HG02938 (cell line): ENCODE measurements around the gene CTBP2.
"Not testable (repeated sequence)": the region's sequence is repeated elsewhere in the genome, so short reads cannot be mapped to it uniquely, and the experiment has no call there.

Source experiments
- ATAC-seq: cut with Tn5 transposase; IDR thresholded peaks from one replicate; pipeline ENCODE4 v1.9.1; 2021; ENCODE audit warnings: mild to moderate bottlenecking, moderate library complexity; ENCODE audit not compliant: unreplicated experiment

The CTBP2 gene

DNA sequence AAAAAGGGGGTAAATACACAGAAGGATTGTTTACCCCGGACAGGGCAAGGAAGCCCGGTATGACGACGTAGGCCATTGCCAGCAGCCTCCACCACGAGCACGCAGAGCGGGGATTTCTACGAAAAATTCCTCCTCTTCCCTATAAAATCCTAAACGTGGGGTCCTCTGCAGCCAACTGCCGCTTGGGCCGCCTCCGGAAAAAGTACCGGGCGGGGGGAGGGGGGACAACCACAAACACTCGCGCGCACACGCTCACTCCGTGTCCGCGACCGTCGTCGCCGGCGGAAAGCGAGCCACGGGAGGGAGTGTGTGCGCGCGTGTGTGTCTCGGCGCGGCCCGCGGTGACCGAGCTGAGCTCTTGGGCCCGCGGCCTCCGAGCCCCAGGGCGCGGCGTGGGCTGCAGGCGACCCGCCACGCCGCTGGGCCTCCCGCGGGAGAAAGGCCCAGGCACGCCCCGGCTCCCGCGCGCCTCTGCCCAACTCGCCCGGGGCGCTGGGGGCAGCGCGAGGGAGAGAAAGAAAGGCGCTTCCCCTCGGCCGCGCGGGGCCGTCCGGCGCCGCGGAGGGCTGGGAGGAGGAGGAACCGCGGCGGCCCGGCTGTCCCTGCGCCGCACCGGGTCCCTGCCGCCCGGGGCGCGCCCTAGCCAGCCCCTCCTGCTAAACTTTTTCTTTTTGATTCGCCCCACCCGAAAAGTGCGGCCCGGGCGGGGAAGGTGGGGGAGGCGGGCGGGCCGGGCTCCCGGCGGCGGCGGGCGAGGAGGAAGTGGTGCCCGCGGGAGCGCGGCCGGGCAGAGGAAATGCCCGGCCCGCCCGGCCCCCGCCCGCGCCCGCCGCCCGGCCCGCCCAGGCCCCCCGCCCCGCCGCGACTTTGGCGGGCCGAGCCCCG lies 1.5 kb downstream of the CTBP2 start:
- ATAC-seq, result no peak

DNA sequence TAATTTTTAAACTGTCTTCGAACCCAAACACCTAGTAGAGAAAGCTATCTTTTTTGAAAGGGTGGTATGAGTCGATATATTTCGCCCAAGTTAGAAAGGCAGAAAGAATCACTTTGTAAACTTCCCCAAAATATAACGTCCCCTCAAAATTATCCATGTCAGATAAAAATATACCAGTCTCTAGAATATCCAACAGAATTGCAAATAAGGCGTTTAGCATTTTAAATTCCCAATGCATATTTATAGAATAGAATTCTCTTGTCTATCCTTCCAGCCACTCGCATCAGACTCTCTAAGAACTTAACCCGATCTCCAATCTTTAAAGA lies 2.1 kb downstream of the CTBP2 start:
- no peak for ATAC-seq

DNA sequence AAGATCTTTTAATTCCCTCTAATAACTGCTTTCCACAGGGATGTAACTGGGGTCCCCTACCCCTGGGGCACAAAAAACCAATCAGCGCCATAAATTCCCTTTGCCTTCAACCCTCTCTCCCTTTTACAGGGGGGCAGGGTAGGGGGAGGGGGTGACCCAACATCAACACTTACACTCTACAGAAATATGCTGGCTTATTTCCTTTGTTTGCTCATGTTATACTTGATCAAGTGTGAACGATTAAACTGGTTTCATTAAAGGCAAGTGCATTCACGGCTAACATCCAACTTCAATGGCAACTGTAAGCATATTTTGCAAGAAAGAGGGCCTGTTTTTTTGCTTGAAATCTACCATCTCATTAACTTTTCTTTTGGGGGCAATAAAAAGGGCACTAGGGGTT lies 2.9 kb downstream of the CTBP2 start:
- no peak for ATAC-seq

DNA sequence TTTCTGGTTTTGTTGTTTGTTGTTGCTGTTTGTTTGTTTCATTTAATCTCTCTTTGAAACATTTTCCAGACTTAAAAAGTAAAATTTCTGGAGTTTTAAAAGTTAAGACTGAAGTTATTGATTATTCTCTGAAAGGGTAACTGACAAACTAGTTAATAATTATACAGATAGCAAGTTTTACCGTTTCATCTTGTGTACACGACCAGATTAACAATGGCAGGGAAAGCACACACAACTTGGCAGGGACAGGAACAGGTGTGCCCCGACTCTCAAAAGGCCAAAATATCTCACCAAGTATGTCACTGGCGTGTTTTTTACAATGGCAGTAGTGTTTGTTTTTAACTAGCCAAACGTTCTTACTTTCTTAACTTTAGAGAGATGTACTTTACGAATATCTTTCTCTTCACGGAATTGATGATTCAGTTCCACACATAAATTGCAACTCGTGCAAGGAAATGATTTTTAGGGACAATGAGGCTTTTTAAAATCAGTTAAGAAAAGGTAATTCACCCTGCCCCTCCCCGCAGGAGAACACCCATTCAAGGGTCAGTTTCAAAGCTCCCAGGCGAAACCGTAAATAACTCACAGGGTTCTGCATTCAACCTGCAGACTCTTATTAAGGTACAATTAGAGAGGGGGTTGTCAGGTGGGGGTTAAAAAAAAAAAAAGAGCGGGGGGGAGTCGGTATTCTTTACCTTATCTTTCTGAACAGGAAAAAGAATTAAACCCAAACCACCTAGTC lies 3.5 kb downstream of the CTBP2 start:
- ATAC-seq, result no peak

DNA sequence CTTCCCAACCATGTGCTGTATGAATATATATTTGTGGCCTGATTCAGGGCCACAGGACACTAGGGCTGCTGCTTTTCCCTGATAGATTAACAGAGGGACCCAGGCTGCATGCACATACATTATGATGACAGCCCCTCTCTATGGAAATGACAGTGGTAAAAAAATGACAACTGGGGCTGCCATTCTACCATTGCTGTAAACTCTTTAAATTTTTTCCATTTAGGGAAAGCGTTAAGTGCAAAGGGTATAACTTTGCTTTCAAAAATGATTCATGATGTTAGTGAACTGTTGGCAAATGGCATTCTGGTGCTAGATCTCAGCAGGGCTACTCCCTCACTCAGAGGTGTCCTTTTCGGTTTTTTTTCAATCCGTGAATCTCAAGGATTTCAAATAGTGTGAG lies 4.2 kb downstream of the CTBP2 start:
- ATAC-seq, result no peak

DNA sequence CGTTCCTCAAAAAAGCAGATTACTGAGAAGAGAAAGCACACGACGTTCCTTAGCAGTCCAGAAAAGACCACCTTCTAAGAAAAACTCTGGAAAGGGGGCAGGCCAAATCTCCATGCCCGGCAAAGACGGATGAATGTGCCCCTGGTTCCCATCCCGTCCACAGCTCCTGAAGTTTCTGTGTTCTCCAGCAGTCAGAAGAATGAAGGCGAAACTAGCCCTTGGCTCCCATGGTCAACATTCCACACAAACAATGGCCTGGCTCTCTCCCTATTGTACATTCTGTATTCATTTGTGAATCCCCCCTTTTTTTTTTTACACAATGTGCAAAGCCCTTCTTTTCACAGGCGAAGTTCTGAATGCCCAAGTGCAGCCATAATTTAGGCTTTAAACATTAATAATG lies 5.3 kb downstream of the CTBP2 start:
- no peak for ATAC-seq

DNA sequence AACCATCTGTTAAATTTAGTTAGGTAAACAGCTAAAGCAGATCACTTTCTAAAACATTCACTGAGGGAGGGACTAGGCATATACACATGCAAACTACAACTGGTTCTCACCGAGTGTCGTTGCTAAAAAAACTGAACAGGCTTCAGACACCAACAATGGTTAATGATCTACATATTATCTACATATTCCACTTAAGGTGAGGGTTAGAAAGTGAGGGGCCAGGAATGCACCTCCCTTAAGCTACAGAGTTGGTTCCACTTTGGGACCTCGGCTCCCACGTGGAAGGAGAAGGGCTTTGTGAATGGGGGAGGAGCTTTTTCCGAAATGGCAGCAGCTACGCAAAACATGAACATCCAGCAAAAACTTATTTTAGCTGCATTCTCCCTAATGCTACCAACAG lies 5.8 kb downstream of the CTBP2 start:
- no peak for ATAC-seq

DNA sequence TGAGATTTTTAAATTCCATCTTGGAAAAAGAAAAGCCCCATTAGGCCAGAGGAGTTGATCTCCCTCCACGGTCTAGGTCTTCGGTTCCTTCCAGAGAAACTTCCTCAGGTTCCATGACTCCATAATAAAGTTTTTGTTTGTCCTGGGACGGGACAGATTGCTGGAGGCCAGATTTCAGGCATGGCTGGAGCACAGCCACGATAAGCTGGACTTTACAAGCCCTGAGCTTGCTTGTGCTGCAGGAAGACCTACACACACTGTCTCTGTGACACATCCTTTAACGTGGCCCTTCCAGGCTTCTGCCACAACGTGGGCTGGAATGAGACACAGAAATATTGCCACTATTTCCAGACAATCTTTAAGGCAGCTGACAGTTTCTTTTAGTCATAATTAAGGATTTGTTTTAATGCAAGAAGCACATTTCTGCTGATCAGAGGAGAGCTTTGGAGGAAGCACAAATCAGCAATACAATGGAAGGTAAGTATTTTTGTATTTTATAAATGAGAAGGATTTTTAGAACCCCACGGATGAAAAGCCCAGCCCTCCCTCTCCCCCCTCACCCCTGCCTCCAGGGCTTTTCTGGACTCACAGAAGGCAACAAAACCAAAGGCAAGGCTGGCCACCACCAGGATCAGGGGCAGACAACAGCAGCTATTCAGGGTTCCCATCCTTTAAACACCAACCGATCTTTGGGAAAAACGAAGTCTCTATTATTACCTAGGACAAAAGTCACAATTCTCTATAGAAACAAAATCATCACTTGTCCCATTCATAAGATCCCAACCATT lies 6.5 kb downstream of the CTBP2 start:
- no peak for ATAC-seq

DNA sequence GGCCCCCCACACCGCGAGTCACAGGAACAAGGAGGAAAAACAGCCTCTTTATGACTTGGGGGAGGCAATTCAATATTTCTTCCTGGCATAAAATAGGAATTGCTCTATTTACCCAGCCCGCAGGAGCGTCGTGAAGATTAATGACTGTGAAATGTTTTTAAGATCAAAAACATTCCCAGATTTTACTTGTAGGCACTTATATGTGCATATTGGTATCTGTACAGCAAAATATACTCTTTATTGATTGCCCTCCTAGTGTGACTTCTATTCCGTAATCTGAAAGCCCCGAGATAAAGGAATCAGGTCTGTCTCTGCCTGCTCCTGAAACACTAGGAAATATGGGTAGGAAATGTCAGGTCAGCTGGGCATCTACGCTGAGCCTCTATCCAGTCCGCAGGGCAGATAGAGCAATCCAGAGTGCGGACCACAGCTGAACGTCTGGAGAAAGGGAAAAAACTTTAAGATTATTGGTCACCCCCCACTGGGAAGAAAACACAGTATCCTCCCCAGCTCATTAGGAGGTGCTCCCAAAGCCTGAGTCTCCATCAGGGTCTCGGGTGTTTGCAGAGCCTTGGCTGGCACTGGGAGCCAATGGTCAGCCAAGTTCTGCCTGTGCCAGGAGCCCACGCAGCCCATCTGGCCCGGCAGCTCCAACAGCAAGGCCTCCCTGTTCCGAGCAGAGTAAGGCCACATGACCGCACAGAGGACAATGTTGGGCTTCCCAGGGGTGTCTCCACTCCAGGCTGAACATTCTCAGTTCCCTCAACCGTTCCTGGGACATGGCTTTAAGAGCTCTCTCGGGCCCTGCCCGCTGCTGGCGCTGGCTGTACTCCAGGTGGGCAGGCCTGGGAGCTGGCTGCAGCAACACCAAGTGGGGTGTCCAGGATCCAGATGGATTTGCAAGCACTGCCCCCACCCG lies 7.7 kb downstream of the CTBP2 start:
- no peak for ATAC-seq

DNA sequence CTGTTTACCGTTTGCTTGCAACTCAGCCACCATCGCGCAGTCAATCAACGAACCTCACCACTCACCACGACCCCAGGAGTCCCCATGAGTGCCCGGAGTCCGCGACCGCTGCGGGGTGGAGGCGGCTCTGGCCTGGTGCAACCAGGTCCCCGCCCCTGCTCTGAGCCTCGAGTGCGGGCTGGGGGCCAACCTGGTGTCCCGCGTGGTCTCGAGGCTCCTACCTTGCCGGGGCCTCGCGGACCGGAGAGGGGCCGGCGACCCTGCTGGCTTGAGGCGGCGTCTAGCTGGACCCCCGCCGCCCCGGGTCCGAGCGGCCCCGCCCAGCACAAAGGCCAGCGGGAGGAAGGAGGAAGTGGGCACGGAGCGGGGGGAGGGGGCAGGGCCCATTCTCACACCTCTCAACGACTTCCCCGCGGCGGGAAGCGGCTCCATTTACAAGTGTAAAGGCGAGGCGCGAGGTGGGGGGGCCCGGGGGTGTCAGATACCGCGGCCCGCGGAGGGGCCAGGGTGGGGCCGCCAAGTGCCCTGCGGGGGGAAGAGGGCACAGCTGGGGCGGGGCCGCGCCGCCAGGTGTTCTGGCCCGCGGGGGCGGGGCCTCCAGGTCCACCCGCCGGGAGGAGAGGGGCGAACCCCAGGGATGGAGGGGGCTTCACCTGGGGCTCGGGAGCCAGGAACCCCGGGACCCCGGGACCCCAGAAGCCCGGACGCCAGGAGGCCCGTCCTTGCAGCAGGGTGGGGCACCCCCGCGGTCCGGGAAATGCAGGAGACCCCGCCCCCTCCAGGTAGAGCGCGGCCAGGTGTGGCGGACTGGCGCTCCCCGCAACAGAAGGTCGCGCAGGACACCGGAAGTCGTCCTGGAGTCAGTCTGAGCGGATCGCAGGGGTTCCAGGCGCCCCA lies 8.6 kb downstream of the CTBP2 start:
- no peak for ATAC-seq

DNA sequence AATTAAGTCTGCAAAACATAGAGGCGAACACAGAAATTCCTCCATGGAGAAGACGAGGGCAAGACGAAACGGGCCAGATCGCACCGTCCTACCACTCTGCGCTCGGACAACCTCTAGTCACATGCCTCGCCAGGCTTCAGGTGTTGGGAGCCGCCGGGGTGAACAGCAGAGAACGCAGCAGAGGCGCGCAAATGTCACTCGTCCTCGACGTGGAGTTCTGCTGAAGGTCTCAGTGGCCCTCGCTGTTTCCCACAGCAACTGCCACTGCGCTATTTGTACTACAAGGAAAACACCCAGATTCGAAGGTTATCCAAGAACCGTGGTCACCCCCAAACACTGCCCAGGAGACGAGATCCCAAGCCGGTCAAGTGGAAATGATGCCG lies 9.2 kb downstream of the CTBP2 start:
- ATAC-seq, result no peak

DNA sequence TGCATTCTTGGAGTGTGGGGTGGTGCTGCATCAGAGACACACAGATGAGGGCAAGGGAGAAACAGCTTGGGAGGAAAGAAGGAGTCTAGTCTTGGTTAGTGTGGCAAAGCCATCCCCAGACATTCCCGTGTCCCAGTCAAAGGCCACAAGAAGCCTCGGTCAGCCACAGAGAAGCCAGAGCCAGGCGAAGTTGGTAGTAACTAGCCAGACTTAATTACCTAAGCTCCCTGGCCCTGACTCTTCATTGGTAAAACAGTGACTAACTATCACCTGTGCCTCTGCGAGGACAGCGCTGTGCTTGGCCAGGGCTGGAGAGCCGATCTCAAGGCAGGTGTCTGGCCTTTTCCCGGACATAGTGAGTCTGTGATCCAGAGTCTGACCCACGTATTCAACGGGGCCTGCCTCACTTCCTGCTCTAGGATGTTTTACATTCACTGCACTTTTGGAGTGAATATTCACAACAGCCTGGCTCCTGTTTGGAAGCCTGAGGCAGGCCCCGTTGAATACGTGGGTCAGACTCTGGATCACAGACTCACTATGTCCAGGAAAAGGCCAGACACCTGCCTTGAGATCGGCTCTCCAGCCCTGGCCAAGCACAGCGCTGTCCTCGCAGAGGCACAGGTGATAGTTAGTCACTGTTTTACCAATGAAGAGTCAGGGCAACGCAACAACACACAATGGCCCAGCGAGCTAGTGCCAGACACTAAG lies 9.8 kb downstream of the CTBP2 start:
- not testable (repeated sequence) for ATAC-seq

DNA sequence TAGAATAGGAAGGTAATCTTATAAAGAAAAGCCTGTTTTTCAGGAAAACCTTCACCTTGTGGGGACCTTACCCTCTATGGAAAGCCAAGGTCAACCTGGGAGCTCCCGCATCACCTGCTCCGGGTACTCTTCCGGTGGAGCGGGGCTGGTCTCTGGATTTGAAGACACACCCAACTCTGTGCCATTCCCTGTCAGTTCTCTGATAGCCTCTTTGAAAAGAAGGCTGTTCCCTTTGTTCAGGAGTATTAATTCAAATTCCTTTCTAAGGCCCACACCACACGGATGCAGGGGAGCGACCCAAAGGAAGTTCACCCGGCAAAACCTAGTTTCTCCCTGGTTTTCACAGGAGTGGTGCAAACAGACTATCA lies 10.7 kb downstream of the CTBP2 start:
- no peak for ATAC-seq

DNA sequence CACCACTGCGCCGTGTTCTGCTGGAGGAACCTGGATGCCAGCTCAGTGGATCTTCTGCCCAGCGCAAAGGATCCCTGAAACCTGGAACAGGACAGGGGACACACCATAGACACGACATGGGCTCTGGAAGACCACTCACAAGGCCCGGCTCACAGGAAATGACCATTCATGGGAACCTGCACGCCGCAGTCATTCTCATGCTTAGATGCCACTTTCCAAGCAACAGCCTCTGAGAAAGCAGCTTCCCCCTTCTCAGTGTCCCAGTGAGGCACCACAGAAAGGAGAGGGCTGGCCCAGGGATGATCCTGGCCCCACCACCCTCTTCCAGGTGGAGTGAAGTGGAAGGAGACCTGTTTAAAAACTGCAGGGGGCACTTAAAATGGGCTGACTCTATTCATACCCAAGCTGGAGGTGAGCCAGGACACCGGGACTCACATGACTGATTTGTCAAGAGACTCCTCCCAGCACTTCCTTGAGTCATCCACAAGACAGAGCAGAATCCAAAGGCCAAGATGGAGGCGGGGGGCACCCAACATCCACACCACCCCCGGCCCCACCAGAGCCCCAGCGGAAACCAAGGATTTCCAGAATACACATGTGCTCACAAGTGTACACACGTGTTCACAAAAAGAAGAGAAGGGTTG lies 11.2 kb downstream of the CTBP2 start:
- no peak for ATAC-seq

DNA sequence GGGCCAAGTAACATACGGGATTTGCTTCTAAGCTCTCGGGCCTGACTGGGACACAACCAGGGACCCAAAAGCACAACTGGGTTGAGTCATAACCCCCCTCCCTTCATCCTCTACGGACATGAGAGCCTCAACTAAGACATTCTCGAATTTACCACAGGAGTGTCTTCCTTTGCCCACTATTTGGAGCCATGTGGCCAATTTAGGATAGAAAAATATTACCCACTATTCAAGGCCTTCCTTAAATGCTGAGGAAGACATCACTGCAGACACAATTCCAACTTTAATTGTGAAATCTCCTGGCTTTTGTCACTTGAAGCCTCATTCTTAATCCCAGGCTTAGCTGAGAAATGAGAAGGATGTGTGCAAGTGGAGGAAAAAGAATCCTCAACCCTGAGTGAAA lies 11.8 kb downstream of the CTBP2 start:
- no peak for ATAC-seq

DNA sequence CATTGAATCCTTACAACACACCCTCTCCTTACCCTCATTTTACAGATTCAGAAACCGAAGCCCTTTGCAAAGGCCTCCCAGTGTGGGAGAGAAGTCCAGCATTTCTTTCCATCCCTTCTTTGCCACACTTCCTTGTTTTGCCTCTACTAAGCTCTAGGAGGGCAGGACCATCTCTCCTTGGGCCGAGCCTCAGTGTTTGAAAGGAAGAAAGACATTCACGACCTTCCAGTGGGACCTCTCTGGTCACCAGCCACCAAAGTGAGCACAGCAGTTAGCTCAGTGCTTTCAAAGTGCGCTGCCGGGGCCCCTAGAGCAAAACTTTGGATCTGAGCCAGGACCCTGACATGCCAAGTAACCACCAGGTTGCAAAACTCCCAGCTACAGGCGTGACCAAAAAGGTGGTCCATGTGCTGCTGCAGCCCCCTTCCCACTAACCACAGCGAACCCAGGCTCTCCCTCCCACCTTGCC lies 12.4 kb downstream of the CTBP2 start:
- ATAC-seq, result no peak

DNA sequence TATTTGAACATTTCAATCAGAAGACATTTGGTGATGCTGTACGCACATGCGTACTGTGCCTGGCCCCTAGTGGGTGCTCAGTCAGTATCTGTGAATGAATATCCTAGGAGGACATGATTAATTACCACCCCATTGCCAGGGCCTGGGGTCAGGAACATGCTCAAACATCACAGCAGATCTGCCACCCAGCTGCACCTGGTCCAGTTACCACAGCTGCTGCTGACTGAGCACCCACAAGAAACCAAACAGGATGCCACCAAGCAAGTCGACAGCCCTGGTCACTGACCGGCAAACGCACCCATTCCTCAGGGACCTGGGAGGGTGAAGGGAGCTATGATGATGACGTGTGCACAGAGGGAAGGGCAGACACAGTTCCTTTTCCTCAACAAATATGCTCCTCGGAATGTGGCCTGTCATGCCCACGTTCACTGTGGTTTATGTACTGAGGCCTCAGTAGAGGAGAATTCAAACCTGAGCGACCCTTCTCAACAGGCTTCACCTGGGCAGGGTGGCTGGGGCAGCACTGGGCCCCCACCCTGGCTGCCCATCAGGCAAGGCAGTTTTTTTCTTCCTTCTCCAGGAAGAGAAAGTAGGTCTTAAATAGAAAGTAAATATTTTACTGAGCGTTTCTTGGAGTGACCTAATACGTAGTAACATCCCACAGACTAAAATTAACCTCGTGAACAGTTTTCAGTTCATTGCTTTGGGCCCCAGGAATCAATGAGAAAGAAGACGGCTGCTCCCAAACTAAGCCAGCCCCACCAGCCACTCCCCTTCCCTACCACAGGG lies 13.4 kb downstream of the CTBP2 start:
- no peak for ATAC-seq

DNA sequence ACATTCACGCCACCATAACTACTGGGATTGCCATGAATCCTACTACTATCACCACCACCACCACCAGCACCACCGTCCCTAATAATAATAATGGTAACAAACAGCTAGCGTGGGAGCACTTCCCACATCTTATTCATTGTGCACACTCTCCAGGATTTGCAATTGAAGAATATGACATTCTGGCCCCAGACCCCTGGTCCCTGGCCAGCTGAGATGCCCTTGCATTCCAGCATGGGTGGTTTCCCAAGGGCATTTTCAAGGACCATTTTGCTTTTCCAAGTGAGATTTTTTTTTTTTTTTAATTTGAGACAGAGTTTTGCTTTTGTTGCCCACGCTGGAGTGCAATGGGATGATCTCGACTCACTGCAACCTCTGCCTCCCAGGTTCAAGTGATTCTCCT lies 14.7 kb downstream of the CTBP2 start:
- no peak for ATAC-seq
